ENCODE results near the gene PLAC8.

DNA sequence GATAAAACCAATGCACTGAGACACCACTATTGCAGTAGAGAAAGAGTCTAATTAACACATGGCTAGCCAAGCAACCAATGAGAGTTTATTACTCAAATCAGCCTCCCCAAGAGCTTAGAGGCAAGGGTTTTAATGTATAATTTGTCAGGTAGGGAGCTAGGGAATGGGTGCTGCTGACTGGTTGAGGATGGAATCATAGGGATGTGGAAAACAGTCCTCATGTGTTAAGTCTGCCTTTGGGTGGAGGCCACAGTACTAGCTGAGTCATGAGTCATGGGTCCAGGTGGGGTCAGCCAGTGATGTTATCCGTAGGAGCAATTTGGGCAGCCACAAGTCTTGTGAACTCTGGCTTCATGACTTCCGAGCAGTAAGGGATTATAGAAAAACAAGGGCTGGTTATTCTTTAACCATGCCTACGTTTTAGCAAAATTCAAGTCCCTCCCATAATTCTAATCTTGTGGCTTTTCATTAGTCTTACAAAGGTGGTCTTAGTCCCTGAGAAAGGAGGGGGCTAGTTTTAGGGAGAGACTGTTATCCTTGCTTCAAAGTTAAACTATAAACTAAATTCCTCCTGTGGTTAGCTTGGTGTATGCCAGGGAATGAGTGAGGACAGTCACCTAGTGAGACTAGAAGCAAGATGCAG, 25.1 kb upstream of the PLAC8 start:
- TF ChIP-seq POLR2A (IDR thresholded peaks at IDR 0.05) (no peak), POLR2AphosphoS5 (IDR thresholded peaks at IDR 0.05) (no peak)
- TF ChIP-seq, protein P1, sequence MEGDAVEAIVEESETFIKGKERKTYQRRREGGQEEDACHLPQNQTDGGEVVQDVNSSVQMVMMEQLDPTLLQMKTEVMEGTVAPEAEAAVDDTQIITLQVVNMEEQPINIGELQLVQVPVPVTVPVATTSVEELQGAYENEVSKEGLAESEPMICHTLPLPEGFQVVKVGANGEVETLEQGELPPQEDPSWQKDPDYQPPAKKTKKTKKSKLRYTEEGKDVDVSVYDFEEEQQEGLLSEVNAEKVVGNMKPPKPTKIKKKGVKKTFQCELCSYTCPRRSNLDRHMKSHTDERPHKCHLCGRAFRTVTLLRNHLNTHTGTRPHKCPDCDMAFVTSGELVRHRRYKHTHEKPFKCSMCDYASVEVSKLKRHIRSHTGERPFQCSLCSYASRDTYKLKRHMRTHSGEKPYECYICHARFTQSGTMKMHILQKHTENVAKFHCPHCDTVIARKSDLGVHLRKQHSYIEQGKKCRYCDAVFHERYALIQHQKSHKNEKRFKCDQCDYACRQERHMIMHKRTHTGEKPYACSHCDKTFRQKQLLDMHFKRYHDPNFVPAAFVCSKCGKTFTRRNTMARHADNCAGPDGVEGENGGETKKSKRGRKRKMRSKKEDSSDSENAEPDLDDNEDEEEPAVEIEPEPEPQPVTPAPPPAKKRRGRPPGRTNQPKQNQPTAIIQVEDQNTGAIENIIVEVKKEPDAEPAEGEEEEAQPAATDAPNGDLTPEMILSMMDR (IDR thresholded peaks at IDR 0.05), result no peak
